Activated CD4-positive, alpha-beta T cell treated with anti-CD3 and anti-CD28 coated beads for 36 hours (primary cell): ENCODE measurements around the gene GPATCH8. TPM values are rescaled to one million over a fixed set of nuclear protein-coding genes. Genes with fewer than 3 reads are reported as not detected.
"Not testable (repeated sequence)": the region's sequence is repeated elsewhere in the genome, so short reads cannot be mapped to it uniquely, and the experiment has no call there.

Experiments
- ATAC-seq: fragments of 200-7000 bp; cut with Tn5 transposase; one replicate; pipeline ENCODE4 v1.10.0; 2021; ENCODE audit warnings: mild to moderate bottlenecking, moderate library complexity
- CTCF ChIA-PET: fragments of 350-600 bp; sonication (Branson Sonifier 250); formaldehyde crosslinking; loops from one replicate; lab custom pipeline; 2021; ENCODE audit warnings: antibody characterized with exemption; lab: Charles Lee
- POLR2A ChIA-PET: fragments of 350-600 bp; sonication (Branson Sonifier 250); formaldehyde crosslinking; loops from one replicate; lab custom pipeline; 2021; ENCODE audit warnings: antibody characterized with exemption, inconsistent platforms; lab: Charles Lee
- DNase-seq: peaks from one replicate; pipeline ENCODE4 v3.0.0-alpha.2; 2020
- H3K27ac Mint-ChIP-seq: one replicate; pipeline ENCODE4 v1.8.0; 2021; ENCODE audit warnings: mixed read lengths
- H3K27me3 Mint-ChIP-seq: one replicate; pipeline ENCODE4 v1.8.0; 2021; ENCODE audit warnings: mixed read lengths
- H3K36me3 Mint-ChIP-seq: one replicate; pipeline ENCODE4 v1.8.0; 2021; ENCODE audit warnings: low read depth, mixed read lengths
- H3K4me1 Mint-ChIP-seq: one replicate; pipeline ENCODE4 v1.8.0; 2021; ENCODE audit warnings: mixed read lengths
- H3K4me3 Mint-ChIP-seq: one replicate; pipeline ENCODE4 v1.8.0; 2021; ENCODE audit warnings: mild to moderate bottlenecking, moderate library complexity, mixed read lengths
- H3K9me3 Mint-ChIP-seq: one replicate; pipeline ENCODE4 v1.8.0; 2021; ENCODE audit warnings: low read depth, mixed read lengths
- intact Hi-C, 2 experiments: fragments of 100-400 bp; cut with DNase I in 1 of 2; cut with micrococcal nuclease in 1 of 2; formaldehyde crosslinking; loops; one replicate each; pipeline versions ENCODE4 v1.14.2 to v1.15.1; 2022 to 2024; cut with DNase I, micrococcal nuclease
- total RNA-seq, 2 experiments: library from RNA; stranded (reverse); gene quantifications; one replicate each; pipeline ENCODE4 v1.2.3, GENCODE V29; 2021

The GPATCH8 gene
- total RNA-seq, 2 experiments from 2014 or later: 39.6 to 43.2 TPM

DNA sequence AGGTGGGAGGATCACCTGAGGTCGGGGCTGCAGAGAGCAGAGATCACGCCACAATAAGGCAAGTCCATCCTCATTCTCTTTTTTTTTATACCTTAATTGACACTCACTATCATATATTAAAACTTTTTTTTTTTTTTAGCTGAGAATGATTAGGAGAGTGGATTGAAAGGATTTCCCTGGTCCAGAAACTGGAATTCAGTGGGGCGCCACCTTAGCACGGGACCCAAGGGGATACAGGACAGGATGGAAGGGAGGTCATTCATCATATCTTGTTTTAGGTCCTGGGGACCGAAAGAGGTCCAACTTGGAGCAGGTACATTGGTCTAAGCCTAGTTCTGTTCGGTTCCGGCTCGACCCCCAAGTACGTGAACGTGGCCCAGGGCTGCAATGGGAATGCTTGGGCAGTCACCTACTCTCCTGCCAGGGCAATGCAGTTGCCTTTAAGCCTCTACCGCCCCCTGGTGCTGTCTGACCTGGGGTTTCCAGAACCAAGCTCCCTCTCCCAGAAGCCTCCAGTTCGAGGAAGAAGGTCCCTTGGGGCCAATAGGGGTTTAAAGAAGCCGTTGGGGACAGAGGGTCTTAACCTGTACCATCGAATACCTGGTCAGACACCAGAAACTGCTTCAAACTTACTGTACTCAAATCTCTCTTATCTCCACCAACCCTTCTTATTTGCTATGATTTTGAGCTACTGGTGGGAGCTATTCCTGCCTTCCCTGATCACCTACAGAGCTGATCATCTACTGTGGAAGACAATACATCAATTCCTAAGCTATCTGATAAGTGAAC is 19.9 kb upstream of the GPATCH8 start:
- Mint-ChIP-seq H3K9me3 (peaks cover 5% of the 10 kb centered on the region), H3K4me1 (no peaks in the 10 kb centered on the region), H3K27ac (no peak overlapping the region), H3K27me3 (peaks cover 9% of the 10 kb centered on the region), H3K4me3 (no peak overlapping the region), H3K36me3 (no peaks in the 10 kb centered on the region)
- peak; percentile 87 for DNase-seq
- ChIA-PET CTCF (interaction anchor here (0.6 to 2.7 kb wide), 32 partner anchors 9 to 736 kb away, joined by 3 to 30 read pairs (median 4); partner anchors contain the start of gene FAM171A2), POLR2A (no interaction called here)
- ATAC-seq: peak; percentile 81
- intact Hi-C loops: loop anchor here in 1 of 2 experiments (1.0 kb wide), 1 partner anchor 123 kb away; no protein-coding TSS in a partner anchor

DNA sequence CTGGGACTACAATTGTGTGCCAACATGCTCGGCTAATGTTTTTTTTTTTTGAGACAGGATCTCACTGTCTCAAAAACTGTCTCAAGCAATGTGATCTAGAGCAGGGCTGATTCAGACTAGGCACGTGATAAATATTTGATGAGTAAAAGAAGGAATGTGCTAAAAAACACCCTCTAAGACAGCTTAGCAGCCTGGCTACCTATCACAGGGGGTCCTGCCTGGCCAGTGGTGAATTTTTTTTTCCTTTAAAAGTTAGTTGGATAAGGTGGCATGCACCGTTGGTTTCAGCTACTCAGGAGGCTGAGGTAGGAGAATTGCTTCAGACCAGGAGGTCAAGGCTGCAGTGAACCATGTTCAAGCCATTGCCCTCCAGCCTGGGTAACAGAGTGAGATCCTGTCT is 14.8 kb upstream of the GPATCH8 start:
- Mint-ChIP-seq H3K4me3 (no peak overlapping the region), H3K27me3 (peaks cover 14% of the 10 kb centered on the region), H3K9me3 (no peaks in the 10 kb centered on the region), H3K27ac (no peak overlapping the region), H3K36me3 (no peaks in the 10 kb centered on the region), H3K4me1 (no peaks in the 10 kb centered on the region)
- DNase-seq (no peak), ATAC-seq (no peak)
- POLR2A ChIA-PET: no interaction called here
- CTCF ChIA-PET: interaction anchor here (0.6 to 0.7 kb wide), 3 partner anchors 42 to 185 kb away, joined by 3 to 4 read pairs (median 3); no protein-coding TSS in a partner anchor
- intact Hi-C loops: no loop called here

DNA sequence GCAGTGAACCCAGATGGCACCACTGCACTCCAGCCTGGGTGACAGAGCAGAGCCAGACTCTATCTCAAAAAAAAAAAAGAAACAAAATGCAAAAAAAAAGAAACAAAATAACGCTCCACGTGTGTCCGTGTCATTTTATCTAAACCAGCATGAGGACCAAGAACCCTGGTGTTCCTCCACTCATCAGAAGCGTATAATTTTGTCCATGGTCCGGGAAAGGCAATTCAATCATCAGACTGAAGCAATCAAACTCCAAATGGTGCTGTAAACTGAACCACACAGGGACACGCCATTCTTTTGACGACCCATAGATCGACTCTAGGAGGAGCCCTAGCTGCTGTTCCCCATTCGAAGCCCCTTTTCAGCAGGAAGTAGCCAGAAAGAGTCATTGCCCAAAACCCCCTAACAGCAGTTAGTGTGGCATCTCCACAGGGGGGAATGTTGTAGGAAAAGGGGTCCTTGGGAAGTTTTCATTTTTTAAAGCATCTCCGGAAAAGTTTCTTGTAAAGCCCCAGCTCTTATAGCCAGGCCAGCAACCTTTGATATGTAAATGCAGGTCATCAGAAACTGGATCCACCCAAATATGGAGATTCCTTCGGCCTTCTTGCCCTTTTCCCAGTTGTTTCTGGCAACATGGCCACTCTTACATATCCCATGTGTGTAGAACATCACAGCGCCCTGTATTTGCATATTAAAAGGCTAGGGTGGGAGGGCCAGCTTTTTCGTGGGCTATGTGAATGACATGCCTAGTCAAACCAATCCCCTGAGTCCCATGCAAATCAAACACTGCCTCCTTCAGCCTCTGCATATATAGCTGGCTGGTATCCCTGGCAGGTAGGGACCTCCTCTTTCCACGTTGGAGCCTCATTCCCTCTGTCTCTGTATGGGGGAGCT is 8.3 kb upstream of the GPATCH8 start:
- H3K36me3 Mint-ChIP-seq, ATAC-seq, H3K27me3 Mint-ChIP-seq, H3K4me1 Mint-ChIP-seq, H3K27ac Mint-ChIP-seq, H3K4me3 Mint-ChIP-seq, intact Hi-C loops, H3K9me3 Mint-ChIP-seq: not testable (repeated sequence)
- POLR2A ChIA-PET: interaction anchor here (0.6 kb wide), 1 partner anchor 309 kb away, joined by 3 read pairs; no protein-coding TSS in a partner anchor
- DNase-seq: peak; percentile 12
- CTCF ChIA-PET: interaction anchor here (0.6 to 1.0 kb wide), 4 partner anchors 12 to 161 kb away, joined by 3 to 4 read pairs (median 3); no protein-coding TSS in a partner anchor

DNA sequence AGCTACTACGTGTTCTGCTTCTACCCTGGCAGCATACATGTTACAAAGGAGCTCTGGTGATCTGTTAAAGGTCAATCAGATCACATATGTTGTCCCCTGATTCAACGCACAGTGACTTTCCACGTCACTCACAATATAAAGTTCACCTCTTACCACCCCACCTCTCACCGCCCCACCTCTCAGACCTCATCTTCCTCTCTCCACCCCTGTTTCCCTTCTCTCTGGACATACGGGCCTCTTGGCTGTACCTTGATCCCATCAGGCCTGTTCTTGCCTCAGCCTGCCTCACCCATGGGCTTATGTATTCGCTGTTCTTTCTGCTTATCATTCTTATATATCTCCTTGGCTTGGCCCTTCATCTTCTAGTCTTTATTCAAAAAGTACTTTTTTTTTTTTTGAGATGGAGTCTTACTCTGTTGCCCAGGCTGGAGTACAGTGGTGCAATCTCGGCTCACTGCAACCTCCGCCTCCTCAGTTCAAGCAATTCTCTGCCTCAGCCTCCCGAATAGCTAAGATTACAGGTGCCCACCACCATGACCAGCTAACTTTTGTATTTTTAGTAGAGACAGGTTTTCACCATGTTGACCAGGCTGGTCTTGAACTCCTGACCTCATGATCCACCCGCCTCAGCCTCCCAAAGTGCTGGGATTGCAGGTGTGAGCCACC is 3.9 kb upstream of the GPATCH8 start:
- H3K27me3 Mint-ChIP-seq, H3K9me3 Mint-ChIP-seq, H3K27ac Mint-ChIP-seq, H3K4me3 Mint-ChIP-seq, POLR2A ChIA-PET, H3K4me1 Mint-ChIP-seq, H3K36me3 Mint-ChIP-seq, ATAC-seq, DNase-seq: not testable (repeated sequence)
- CTCF ChIA-PET: interaction anchor here (0.6 kb wide), 1 partner anchor 39 kb away, joined by 3 read pairs; no protein-coding TSS in a partner anchor
- intact Hi-C loops: loop anchor here in 1 of 2 experiments (10.0 kb wide), 1 partner anchor 302 kb away; no protein-coding TSS in a partner anchor

DNA sequence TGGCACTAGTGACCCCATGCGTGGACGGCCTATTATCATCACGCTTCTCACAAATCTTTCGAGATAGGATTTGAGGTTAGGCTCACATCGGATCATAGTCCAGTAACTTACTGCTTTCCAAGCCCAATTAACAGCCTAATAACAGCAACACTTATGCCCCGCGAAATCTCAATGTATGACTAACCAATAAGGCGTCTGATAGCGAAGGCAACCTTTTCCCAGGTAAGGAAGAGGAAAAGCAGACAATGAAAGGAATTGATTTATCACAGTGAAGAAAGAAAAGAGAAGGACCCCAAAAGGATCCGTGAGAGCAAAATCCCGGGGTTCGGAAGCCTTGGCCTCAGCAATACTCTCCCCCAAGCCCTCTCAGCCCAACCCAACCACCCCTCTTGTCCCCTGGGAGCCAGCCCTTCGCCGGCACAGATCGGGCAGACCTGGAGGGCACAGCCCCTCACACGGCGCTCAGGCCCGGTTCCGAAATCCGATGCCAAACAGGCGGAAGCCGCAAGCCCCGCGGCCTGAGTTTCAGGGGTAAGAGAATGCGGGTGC is 534 bp downstream of the GPATCH8 start:
- H3K36me3 Mint-ChIP-seq: peaks cover 6% of the 10 kb centered on the region
- H3K27me3 Mint-ChIP-seq: peaks cover 3% of the 10 kb centered on the region
- CTCF ChIA-PET: interaction anchor here (0.6 to 0.7 kb wide), 3 partner anchors 21 to 1009 kb away, joined by 3 read pairs; no protein-coding TSS in a partner anchor
- POLR2A ChIA-PET: interaction anchor here (0.7 kb wide), 1 partner anchor 335 kb away, joined by 3 read pairs; no protein-coding TSS in a partner anchor
- ATAC-seq (peak; percentile 12), DNase-seq (no peak)
- H3K4me3 Mint-ChIP-seq: peak overlapping the region; percentile 97
- no peaks in the 10 kb centered on the region for H3K9me3 Mint-ChIP-seq
- H3K4me1 Mint-ChIP-seq: peaks cover 39% of the 10 kb centered on the region
- intact Hi-C loops: loop anchor here (1.0 to 10.0 kb wide), 17 partner anchors 54 to 810 kb away; partner anchors contain the start of genes DBF4B (in 1 of the 2), DUSP3 (in 1 of the 2), EFTUD2 (in 1 of the 2) and G6PC3 (in 1 of the 2)
- H3K27ac Mint-ChIP-seq: peak overlapping the region; percentile 98

DNA sequence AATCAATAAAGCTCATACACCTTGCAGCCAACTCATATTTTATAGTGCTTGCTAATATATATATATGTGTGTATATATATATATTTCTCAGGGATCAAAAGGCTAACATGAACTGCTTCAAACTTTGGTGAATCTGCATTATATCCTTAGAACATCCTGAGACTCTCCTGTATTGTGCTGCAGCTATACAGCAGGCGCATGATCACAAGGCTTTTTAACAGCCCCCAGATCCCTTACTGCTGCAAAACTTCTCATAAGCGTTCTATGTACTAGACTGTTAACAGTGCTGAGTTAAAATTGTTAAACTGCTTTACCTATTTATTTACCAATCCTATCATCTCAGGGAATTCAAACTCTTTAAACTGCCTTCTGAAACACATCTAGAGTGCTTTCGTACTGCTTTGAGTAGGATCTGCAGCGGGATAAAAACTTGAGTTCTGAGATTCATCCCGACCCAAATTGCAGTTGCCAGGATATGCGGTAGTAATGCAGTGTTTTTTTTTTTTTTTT is 1.3 kb downstream of the GPATCH8 start:
- ChIA-PET POLR2A (interaction anchor here (0.7 kb wide), 1 partner anchor 334 kb away, joined by 3 read pairs; no protein-coding TSS in a partner anchor), CTCF (interaction anchor here (0.7 kb wide), 1 partner anchor 21 kb away, joined by 3 read pairs; no protein-coding TSS in a partner anchor)
- Mint-ChIP-seq H3K36me3 (peaks cover 6% of the 10 kb centered on the region), H3K4me3 (peak overlapping the region; percentile 97), H3K9me3 (no peaks in the 10 kb centered on the region), H3K27me3 (peaks cover 2% of the 10 kb centered on the region), H3K27ac (peak overlapping the region; percentile 98), H3K4me1 (peaks cover 44% of the 10 kb centered on the region)
- intact Hi-C loops: loop anchor here (2.0 to 10.0 kb wide), 8 partner anchors 297 to 811 kb away; partner anchors contain the start of genes DUSP3 (in 1 of the 2), EFTUD2 (in 1 of the 2), HROB (in 1 of the 2) and NMT1 (in 1 of the 2)
- ATAC-seq: no peak
- no peak for DNase-seq

DNA sequence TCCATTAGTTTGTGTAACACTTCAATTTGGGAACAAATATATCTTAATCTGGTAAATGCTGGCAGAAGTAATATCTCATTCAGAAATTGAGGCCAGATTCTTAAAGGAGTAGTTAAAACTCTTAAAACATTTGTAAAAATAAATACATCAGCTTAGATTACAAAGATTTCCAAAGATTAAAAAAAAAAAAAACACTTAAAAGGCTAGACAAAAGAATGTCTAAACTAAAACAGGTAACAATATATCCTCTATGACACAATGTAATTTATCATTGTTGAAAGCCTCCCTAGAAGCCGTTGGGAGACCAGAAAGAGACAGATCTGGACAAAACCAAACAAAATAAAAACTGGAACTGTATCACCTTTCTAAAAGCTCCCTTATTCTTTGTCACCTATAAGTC is 3.5 kb downstream of the GPATCH8 start:
- intact Hi-C loops: loop anchor here (5.0 to 10.0 kb wide), 3 partner anchors 295 to 728 kb away; partner anchors contain the start of gene HROB (in 1 of the 2)
- DNase-seq: no peak

DNA sequence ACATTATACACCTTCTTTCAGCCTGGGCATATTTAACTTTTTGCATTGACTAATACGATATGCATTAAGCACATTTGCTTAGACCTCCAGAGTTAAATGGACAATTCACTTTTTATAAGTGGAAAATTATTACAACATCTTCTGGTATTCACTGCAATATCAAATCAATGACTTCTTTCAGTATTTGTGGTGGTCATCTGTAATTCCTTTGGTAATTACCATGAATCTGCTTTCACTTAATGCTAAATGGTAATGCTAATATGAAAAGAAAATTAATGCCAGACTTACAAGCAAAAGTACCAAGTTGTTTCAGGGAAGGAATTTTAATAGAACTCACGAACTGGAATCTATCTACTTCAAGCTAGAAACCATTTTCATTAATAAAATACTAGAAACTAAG is 6.4 kb downstream of the GPATCH8 start:
- peaks cover 1% of the 10 kb centered on the region for H3K36me3 Mint-ChIP-seq
- intact Hi-C loops: no loop called here
- no peak for ATAC-seq
- H3K4me1 Mint-ChIP-seq: peaks cover 68% of the 10 kb centered on the region
- H3K9me3 Mint-ChIP-seq: no peaks in the 10 kb centered on the region
- DNase-seq: no peak
- CTCF ChIA-PET: interaction anchor here (1.2 kb wide), 1 partner anchor 26 kb away, joined by 3 read pairs; no protein-coding TSS in a partner anchor
- no peaks in the 10 kb centered on the region for H3K27me3 Mint-ChIP-seq
- no peak overlapping the region for H3K27ac Mint-ChIP-seq
- POLR2A ChIA-PET: no interaction called here
- H3K4me3 Mint-ChIP-seq: no peak overlapping the region

More for the DNA sequence above, 3.5 kb downstream of the GPATCH8 start:
- Mint-ChIP-seq H3K27ac (no peak overlapping the region), H3K4me1 (peaks cover 60% of the 10 kb centered on the region), H3K27me3 (no peaks in the 10 kb centered on the region), H3K4me3 (no peak overlapping the region), H3K9me3 (no peaks in the 10 kb centered on the region), H3K36me3 (peaks cover 6% of the 10 kb centered on the region)
- ChIA-PET POLR2A (interaction anchor here (1.3 kb wide), 1 partner anchor 276 kb away, joined by 4 read pairs; no protein-coding TSS in a partner anchor), CTCF (interaction anchor here (0.6 to 1.0 kb wide), 3 partner anchors 31 to 135 kb away, joined by 3 read pairs; no protein-coding TSS in a partner anchor)
- ATAC-seq: no peak

DNA sequence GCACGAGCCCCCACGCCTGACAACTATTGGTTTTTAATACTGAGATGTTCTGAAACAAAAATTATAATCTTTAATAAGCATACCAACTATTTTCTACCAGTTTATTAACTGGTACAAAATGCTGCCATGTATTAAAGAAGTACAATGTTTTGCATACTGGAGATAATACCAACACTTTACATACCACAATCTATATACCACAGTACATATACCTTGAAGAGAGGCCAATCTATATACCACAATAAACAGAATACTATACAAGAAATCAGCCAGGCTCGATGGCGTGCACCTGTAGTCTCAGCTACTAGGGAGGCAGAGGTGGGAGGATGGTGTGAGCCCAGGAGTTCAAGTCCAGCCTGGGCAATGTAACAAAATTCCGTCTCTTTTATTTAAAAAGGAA is 9.9 kb downstream of the GPATCH8 start:
- H3K27me3 Mint-ChIP-seq: no peaks in the 10 kb centered on the region
- no peaks in the 10 kb centered on the region for H3K9me3 Mint-ChIP-seq
- DNase-seq (no peak), ATAC-seq (no peak)
- H3K4me1 Mint-ChIP-seq: peaks cover 47% of the 10 kb centered on the region
- no peak overlapping the region for H3K27ac Mint-ChIP-seq
- intact Hi-C loops: no loop called here
- H3K36me3 Mint-ChIP-seq: peaks cover 16% of the 10 kb centered on the region
- CTCF ChIA-PET: no interaction called here
- POLR2A ChIA-PET: no interaction called here
- H3K4me3 Mint-ChIP-seq: no peak overlapping the region
